Measurements from ENCODE around the gene STK38.

- TF ChIP-seq MLX (CRISPR knock-in tag; IDR thresholded peaks at IDR 0.05) (no peak), ESRRA (CRISPR knock-in tag; IDR thresholded peaks at IDR 0.05; ENCODE audit: borderline replicate concordance) (no peak), SP1 (CRISPR knock-in tag; conservative IDR thresholded peaks at IDR 0.05) (no peak), IRF2 (CRISPR knock-in tag; IDR thresholded peaks at IDR 0.05; ENCODE audit: borderline replicate concordance, low read depth) (no peak), TEAD4 (CRISPR knock-in tag; IDR thresholded peaks at IDR 0.05) (no peak)
- TF ChIP-seq, protein P1, sequence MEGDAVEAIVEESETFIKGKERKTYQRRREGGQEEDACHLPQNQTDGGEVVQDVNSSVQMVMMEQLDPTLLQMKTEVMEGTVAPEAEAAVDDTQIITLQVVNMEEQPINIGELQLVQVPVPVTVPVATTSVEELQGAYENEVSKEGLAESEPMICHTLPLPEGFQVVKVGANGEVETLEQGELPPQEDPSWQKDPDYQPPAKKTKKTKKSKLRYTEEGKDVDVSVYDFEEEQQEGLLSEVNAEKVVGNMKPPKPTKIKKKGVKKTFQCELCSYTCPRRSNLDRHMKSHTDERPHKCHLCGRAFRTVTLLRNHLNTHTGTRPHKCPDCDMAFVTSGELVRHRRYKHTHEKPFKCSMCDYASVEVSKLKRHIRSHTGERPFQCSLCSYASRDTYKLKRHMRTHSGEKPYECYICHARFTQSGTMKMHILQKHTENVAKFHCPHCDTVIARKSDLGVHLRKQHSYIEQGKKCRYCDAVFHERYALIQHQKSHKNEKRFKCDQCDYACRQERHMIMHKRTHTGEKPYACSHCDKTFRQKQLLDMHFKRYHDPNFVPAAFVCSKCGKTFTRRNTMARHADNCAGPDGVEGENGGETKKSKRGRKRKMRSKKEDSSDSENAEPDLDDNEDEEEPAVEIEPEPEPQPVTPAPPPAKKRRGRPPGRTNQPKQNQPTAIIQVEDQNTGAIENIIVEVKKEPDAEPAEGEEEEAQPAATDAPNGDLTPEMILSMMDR (IDR thresholded peaks at IDR 0.05), result no peak
- TF ChIP-seq, protein P2, sequence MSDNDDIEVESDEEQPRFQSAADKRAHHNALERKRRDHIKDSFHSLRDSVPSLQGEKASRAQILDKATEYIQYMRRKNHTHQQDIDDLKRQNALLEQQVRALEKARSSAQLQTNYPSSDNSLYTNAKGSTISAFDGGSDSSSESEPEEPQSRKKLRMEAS (CRISPR knock-in tag; IDR thresholded peaks at IDR 0.05), result no peak
Measured at GRCh38 chr6:36542041-36542440, 5.2 kb downstream of the STK38 start.
